ENCODE measurements around the gene OR7A17.

Gene OR7A17

GRCh38 chr19:14886032-14886431, at the start of gene OR7A17:
Gene OR7A17 (minus strand): TSS chr19:14886132. CDS start chr19:14881355, 4,777 bp downstream.
- DNase-seq (ENCODE audit: low read depth): no peak

GRCh38 chr19:14933506-14933905, 47.6 kb upstream of the OR7A17 start:
- no peak for DNase-seq (ENCODE audit: low read depth)

GRCh38 chr19:14916848-14917247, 30.9 kb upstream of the OR7A17 start:
- DNase-seq (ENCODE audit: low read depth): no peak

- no peak for DNase-seq (ENCODE audit: low read depth)
Observed at GRCh38 chr19:14915116-14915515, 29.2 kb upstream of the OR7A17 start.

GRCh38 chr19:14906711-14907110, 20.8 kb upstream of the OR7A17 start:
- DNase-seq (ENCODE audit: low read depth): no peak

GRCh38 chr19:14901675-14902260, 15.8 kb upstream of the OR7A17 start:
- no peak for DNase-seq (ENCODE audit: low read depth)

GRCh38 chr19:14890643-14891379, 4.9 kb upstream of the OR7A17 start:
- DNase-seq (ENCODE audit: low read depth): no peak

GRCh38 chr19:14889994-14890642, 4.2 kb upstream of the OR7A17 start:
- DNase-seq (ENCODE audit: low read depth): no peak

GRCh38 chr19:14871619-14872230, 14.2 kb downstream of the OR7A17 start:
- no peak for DNase-seq (ENCODE audit: low read depth)

GRCh38 chr19:14868497-14868896, 17.4 kb downstream of the OR7A17 start:
- DNase-seq (ENCODE audit: low read depth): no peak

- DNase-seq (ENCODE audit: low read depth): no peak
Observed at GRCh38 chr19:14848822-14849221, 37.1 kb downstream of the OR7A17 start, which contains the start of gene OR7A10. Gene OR7A10 (minus strand): TSS chr19:14848922. CDS start chr19:14841877, 7,045 bp downstream.

GRCh38 chr19:14843578-14843977, 42.4 kb downstream of the OR7A17 start:
- no peak for DNase-seq (ENCODE audit: low read depth)

- no peak for DNase-seq (ENCODE audit: low read depth)
Observed at GRCh38 chr19:14843169-14843568, 42.8 kb downstream of the OR7A17 start.

GRCh38 chr19:14840206-14840605, 45.7 kb downstream of the OR7A17 start:
- no peak for DNase-seq (ENCODE audit: low read depth)

GRCh38 chr19:14837391-14837790, 48.5 kb downstream of the OR7A17 start:
- DNase-seq (ENCODE audit: low read depth): no peak

- DNase-seq (ENCODE audit: low read depth): no peak
Observed at GRCh38 chr19:14835011-14835410, 50.9 kb downstream of the OR7A17 start, which contains the start of the genes OR7A5 and OR7C1. Gene OR7A5 (minus strand): TSS chr19:14835185. CDS start chr19:14828241, 6,944 bp downstream. Gene OR7C1 (minus strand): TSS chr19:14835185. CDS start chr19:14800136, 35,049 bp downstream.

- no peak for DNase-seq (ENCODE audit: low read depth)
Observed at GRCh38 chr19:14830702-14831101, 55.2 kb downstream of the OR7A17 start.

Data from amniotic epithelial cell (primary cell).